HTR-8/SVneo (cell line): Measurements from ENCODE around the gene SELENBP1.
A peak's percentile ranks its signal among the peaks of the same experiment; 100 is the strongest.

Source experiments
- DNase-seq: peaks from one replicate; pipeline ENCODE4 v3.0.0; 2011; ENCODE audit warnings: low spot score, mixed read lengths; ENCODE audit not compliant: insufficient read length
- FAIRE-seq: peaks from 2 replicates; lab custom pipeline; 2011; peaks lifted over from hg19 to GRCh38; lab: Jason Lieb, UNC

SELENBP1 gene

DNA sequence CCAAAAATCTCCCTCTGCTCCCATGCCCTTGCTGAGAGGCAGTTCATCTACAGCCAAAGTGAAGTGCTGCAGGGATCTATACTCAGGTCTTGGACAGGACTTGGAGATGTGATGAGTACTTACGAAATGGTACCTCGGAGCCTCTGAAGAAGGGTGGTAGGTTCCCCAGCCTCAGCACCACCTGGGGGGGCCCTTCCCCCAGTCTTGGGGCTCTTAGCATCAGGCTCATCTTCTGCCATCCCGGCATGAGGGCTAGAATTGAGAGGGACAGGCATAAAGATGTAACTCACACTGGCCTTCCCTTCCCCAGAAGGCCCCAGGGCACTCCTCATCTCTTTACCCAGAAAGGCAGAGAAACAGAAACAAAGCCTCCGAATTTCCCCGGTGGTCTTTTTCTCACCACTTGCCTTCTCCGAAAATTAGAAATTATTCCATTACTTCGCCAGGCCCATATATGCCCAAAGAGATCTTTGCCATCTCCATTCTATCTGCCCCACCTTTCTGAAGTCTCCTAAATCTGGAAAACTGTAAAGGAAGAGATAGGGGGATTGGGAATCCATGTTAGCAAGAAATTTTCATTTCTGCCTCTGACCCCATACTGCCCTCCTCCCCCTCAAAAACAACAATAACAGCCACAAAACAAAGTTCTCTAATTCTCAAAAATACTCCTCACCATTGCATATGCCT lies 26.3 kb downstream of the SELENBP1 start:
- FAIRE-seq (no peak), DNase-seq (no peak)

DNA sequence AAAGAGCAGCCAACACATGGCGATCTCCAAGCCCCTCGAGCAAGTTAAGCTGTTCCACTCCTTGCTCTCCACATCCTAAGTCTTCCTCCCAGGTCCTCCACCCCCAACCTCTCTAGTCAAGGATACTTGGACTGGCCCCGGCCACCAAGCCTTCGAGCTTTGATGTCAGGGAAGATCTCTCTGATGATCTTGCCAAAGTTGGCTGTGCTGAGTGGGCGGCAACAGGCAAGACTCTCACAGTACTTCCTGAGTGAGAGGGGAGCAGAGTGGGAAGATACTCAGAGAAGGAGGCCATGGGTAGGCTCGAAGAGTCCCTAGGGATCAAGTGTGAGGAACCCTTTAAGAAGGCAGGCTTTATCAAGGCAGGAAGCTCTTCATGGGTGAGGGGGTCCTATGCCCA lies 28.2 kb downstream of the SELENBP1 start:
- DNase-seq (no peak), FAIRE-seq (no peak)

DNA sequence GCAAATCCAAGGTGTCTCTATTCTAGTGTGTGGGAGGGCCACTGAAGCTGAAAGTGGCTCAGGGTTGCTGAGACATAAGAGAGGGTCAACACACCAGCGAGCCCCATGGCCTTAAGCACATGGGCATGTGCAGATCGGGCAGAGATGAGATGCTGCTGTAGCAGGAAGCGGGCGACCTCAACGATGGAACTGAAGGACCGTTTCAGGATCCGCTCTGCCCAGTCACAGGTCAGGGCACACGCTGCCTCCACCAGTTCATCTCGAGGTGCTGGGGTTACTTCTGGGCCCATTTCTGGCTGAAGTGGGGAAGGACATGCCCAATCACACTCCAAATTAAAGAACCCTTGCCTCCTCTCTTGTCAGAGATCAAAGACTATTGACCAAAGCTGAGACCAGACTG lies 28.9 kb downstream of the SELENBP1 start:
- no peak for DNase-seq
- FAIRE-seq = no peak

DNA sequence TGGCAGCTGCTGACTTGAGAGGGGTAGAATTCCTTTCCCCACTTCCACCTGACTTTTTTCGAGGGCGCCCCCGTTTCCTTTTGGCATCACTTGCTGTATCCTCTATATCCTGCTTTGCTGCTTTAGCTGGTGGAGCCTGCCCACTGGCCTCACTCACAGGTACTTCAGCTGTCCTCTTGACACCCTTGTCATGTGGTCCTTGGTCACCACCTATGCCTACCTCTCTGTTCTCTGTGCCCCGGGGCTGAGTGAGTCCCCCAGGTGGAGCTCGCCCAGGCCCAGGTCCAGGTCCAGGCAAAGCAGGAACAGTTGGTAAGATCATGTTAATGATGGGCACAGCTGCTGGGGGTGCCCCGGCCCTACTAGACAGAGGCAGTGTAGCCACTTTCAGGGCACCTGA lies 29.9 kb downstream of the SELENBP1 start:
- FAIRE-seq (no peak), DNase-seq (no peak)

DNA sequence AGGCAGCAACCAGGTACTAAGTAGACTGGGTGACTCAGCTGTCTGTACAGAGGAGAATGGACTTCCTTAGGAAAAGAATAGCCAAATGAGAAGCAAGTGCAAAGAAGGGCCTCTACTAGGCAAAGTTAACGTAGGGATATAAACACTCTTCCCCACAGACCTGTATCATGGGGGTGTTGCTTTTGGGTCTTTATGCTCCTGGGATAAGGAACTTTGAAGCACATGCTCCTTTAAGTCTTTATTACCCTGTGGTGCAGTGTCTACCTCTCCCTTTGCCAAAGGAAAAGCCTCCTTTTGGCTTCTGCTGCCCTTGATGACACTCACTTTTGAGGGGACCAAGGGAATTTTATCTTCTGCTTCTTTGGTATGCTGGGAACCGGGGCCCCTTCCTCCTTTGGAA lies 30.5 kb downstream of the SELENBP1 start:
- DNase-seq (no peak), FAIRE-seq (no peak)

DNA sequence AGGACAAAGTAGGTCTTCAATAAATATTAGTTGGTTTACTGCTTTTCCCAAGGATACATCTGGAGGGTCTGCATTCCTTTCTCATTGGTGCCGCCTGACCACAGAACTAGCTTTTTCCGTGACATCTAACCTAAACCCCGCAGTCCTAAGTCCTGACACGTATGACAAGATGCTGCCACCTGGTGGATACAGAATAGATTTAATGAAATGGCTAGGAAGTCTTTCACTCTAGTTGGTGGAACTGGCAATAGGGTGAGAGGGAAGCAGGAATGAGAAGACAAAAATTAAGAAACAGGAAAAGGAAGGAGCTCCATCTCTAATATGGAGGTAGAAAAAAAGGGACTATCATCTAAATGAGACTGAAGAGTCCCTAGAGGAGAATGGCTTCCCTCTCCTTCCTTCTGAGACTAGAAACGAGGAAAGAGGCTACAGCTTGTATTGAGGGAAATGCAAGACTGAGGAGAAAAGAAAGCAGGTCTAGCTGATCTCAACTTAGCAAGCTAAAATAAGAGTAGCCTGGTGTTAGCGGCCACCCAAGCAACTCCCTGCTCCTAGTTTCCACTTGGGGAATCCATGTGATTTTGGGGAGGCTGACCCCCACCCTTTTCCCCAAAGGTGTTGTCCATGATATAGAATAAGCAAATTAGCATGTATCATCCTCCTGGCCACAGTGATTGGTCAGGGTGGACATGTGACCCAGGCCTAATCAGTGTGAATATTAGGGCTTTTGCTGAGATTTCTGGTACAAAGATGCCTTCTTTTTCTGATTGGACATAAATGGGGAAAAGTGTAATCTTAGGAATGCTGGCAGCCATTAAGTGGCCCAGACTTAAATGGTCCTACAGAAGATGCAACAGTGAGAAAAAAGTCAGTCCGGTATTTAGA lies 31.4 kb downstream of the SELENBP1 start:
- DNase-seq (peak; percentile 67), FAIRE-seq (no peak)

GRCh38 chr1:151336556-151336955 lies 35.9 kb downstream of the SELENBP1 start:
- no peak for FAIRE-seq
- no peak for DNase-seq

- FAIRE-seq = no peak
Observed at GRCh38 chr1:151334822-151335221, 37.7 kb downstream of the SELENBP1 start.

GRCh38 chr1:151327903-151328674 lies 44.4 kb downstream of the SELENBP1 start:
- DNase-seq (no peak), FAIRE-seq (no peak)

More at GRCh38 chr1:151334822-151335221, 37.7 kb downstream of the SELENBP1 start:
- DNase-seq = no peak

DNA sequence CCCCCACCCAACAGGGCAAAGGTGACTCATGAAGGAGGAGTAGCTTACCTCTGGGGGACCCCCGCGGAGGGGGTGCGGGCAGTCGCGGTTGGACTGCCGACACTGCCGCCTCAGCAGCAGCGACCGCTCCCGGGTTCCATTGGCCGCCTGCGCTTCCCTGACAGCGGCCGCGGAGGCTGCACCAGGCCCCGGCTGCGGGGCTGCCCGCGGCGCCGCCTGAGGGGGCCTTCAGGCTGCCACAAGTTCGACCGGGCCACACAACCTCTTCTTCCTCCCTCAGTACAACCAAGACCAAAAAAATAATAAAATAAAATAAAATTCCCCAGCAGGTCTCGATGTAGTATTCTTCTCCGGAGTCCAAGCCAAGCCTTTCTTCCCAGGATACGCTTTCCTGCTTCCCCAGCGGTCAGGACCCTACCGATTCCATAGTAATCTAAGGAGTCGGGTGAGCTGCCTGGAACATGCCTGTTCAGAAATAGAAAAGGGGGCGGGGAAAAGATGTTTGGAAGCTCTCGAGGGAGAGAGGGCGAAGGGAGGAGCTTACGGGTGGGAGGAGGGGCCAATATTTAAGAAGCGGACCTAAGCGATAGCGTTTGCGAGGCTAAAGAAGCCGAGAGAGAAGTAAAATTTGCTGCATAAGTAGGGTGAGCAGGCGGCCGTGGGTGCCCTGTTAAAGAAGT lies 45.1 kb downstream of the SELENBP1 start, which contains the start of gene PI4KB:
Gene PI4KB (minus strand): TSS at position 194 of the 680 bp plus-strand sequence. CDS start 10,935 bp downstream, outside the sequence.
- no peak for FAIRE-seq
- peak; percentile 89 for DNase-seq

GRCh38 chr1:151326619-151327222 lies 45.8 kb downstream of the SELENBP1 start:
- FAIRE-seq (no peak), DNase-seq (peak; percentile 30)

- FAIRE-seq (no peak), DNase-seq (no peak)
Observed at GRCh38 chr1:151325646-151326429, 46.7 kb downstream of the SELENBP1 start.

GRCh38 chr1:151325231-151325630 lies 47.3 kb downstream of the SELENBP1 start:
- FAIRE-seq = no peak
- DNase-seq = no peak

- no peak for DNase-seq
- FAIRE-seq = no peak
Observed at GRCh38 chr1:151324390-151324930, 48.0 kb downstream of the SELENBP1 start.

GRCh38 chr1:151318975-151319374 lies 53.5 kb downstream of the SELENBP1 start:
- FAIRE-seq (no peak), DNase-seq (no peak)

DNA sequence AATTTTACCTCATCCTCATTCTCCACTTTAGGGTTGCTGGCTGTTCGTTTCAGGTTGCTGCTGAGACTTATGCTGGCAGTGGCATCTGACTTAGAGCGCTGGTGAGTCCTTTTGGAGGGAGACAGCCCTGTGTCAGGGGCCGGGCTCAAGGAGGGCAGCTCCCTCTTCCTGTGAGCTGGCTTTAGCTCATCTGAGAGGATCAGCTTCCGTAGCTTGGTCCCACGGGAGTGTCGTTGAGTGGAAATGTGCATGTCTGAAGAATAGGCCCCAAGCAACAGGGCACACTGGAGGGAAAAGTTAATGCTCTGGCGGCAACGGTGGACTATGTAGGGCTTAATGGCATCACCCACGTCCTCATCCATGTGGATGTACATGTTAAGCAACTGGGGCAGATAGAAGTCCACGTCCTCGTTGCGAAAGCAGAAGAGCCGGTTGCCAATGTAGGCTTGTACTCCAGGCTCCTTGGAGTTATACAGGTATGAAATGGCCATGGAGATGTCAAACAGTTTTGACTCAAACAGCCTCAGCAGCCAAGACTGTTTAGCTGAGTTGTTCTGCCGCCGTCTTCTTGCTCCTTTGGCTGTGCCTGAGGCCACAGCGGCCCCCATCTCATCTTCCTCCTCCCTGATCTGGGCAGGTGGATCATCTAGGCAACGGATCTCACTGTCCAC lies 56.8 kb downstream of the SELENBP1 start:
- DNase-seq (no peak), FAIRE-seq (no peak)
